ENCODE data around the gene MAP6D1.
"Not testable (repeated sequence)": the region's sequence is repeated elsewhere in the genome, so short reads cannot be mapped to it uniquely, and the experiment has no call there.

The MAP6D1 gene

DNA sequence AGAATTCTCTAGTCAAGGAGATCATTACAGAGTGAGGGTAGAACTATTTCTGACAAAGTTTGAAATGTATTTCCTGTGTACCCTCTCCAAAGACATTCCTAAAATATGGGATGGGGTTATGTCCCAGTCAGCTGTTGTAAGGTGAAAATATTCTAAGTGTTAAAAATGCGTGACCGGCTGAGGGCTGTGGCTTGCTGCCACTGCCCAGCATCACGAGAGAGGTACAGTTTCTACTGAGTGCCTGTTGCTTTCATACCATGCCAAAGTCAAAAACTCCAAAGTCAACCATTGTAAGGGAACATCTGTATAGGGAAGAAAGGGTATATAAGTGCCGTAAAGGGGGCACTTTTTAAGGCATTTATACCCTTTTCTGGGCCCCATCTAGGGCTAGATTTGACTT lies 30.9 kb downstream of the MAP6D1 start:
- TF ChIP-seq, protein P1, sequence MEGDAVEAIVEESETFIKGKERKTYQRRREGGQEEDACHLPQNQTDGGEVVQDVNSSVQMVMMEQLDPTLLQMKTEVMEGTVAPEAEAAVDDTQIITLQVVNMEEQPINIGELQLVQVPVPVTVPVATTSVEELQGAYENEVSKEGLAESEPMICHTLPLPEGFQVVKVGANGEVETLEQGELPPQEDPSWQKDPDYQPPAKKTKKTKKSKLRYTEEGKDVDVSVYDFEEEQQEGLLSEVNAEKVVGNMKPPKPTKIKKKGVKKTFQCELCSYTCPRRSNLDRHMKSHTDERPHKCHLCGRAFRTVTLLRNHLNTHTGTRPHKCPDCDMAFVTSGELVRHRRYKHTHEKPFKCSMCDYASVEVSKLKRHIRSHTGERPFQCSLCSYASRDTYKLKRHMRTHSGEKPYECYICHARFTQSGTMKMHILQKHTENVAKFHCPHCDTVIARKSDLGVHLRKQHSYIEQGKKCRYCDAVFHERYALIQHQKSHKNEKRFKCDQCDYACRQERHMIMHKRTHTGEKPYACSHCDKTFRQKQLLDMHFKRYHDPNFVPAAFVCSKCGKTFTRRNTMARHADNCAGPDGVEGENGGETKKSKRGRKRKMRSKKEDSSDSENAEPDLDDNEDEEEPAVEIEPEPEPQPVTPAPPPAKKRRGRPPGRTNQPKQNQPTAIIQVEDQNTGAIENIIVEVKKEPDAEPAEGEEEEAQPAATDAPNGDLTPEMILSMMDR (IDR thresholded peaks at IDR 0.05; ENCODE audit: low read depth, low read length, missing control alignments), result no peak
- no peak for DNase-seq (ENCODE audit: low read depth)
- H3K4me3 ChIP-seq (ENCODE audit: low read depth, low read length), result no peak overlapping the region

DNA sequence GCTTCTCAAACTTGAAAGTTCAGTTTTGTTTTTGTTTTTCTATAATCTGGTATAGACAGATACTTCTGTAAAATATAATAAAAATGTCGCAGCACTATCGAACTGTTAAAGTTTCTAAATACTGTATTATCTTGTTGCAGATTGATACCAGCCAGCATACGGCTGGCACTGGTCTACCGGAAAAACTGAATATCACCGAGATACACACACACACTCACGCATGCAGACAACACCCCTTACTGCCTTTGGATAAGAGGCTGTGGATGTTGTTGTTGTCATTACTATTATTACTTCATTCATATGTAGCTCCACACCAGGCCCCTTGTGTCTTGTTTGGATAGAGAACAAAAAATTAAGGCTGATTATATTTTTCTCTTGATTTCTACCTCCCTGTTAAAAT lies 32.4 kb downstream of the MAP6D1 start:
- no peak for DNase-seq (ENCODE audit: low read depth)
- TF ChIP-seq, protein P1 (IDR thresholded peaks at IDR 0.05; ENCODE audit: low read depth, low read length, missing control alignments), result no peak
- H3K4me3 ChIP-seq (ENCODE audit: low read depth, low read length), result no peak overlapping the region

- no peak for DNase-seq (ENCODE audit: low read depth)
- TF ChIP-seq, protein P1 (IDR thresholded peaks at IDR 0.05; ENCODE audit: low read depth, low read length, missing control alignments), result no peak
- H3K4me3 ChIP-seq (ENCODE audit: low read depth, low read length), result no peak overlapping the region
These were observed 34.7 kb downstream of the MAP6D1 start for GRCh38 chr3:183790700-183791099.

- H3K4me3 ChIP-seq (ENCODE audit: low read depth, low read length), result no peak overlapping the region
- DNase-seq (ENCODE audit: low read depth), result no peak
- TF ChIP-seq, protein P1 (IDR thresholded peaks at IDR 0.05; ENCODE audit: low read depth, low read length, missing control alignments), result no peak
These were observed 35.6 kb downstream of the MAP6D1 start for GRCh38 chr3:183789826-183790225.

DNA sequence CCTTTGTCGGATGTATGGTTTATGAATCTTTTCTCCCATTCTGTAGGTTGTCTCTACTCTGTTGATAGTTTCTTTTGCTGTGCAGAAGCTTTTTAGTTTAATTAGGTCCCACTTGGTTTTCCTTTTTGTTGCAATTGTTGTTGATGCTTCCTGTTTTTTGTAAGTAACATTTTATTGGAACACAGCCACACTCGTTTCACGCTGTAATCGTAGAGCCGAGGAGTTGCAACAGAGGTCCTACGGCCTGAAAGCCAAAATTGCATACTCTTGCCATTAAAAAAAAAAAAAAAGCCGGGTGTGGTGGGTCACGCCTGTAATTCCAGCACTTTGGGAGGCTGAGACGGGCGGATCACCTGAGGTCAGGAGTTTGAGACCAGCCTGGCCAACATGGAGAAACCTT lies 40.9 kb downstream of the MAP6D1 start:
- not testable (repeated sequence) for DNase-seq (ENCODE audit: low read depth); H3K4me3 ChIP-seq (ENCODE audit: low read depth, low read length)

- no peak for DNase-seq (ENCODE audit: low read depth)
- no peak overlapping the region for H3K4me3 ChIP-seq (ENCODE audit: low read depth, low read length)
- TF ChIP-seq, protein P1 (IDR thresholded peaks at IDR 0.05; ENCODE audit: low read depth, low read length, missing control alignments), result no peak
These were observed 42.7 kb downstream of the MAP6D1 start for GRCh38 chr3:183782576-183783276.

DNA sequence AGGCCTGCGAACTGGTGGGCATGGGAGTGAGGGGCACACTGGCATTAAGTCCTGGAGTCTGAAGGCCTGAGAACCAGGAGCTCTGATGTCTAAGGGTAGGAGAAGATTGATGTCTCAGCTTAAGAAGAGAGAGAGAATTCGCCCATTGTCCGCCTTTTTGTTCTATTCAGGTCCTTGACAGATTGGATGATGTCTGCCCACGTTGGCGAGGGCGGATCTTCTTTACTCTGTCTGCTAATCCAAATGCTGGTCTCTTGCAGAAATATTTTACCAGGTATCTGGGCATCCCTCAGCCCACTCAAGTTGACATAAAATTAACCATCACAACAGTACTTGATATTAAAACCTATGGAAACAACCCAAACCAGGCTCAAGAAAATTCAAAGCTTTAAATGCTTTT lies 44.1 kb downstream of the MAP6D1 start:
- H3K4me3 ChIP-seq (ENCODE audit: low read depth, low read length), result no peak overlapping the region
- no peak for DNase-seq (ENCODE audit: low read depth)
- TF ChIP-seq, protein P1 (IDR thresholded peaks at IDR 0.05; ENCODE audit: low read depth, low read length, missing control alignments), result no peak

All from GM12864 (cell line).